CD14-positive monocyte (primary cell): ENCODE data around the gene CDCA8. TPM values are rescaled to one million over a fixed set of nuclear protein-coding genes. Genes with fewer than 3 reads are reported as not detected.
"Not testable (repeated sequence)": the region's sequence is repeated elsewhere in the genome, so short reads cannot be mapped to it uniquely, and the experiment has no call there.

Experiments
- DNase-seq, 3 donors: peaks; one replicate each; pipeline ENCODE4 v3.0.0-alpha.2; 2011 to 2022
- H2AFZ ChIP-seq: 2 replicates; pipeline ENCODE4 v1.6.0; 2012; ENCODE audit warnings: mild to moderate bottlenecking, low read depth, low read length, inconsistent platforms; ENCODE audit not compliant: insufficient read depth, poor library complexity, severe bottlenecking
- H3K27ac ChIP-seq, 2 donors: 1 replicate in 1 of 2; 2 replicates in 1 of 2; pipeline ENCODE4 v1.5.1; 2012 to 2013; ENCODE audit warnings: low read length in 2 of 2, control low read depth in 1 of 2, inconsistent platforms in 1 of 2, low read depth in 1 of 2, mild to moderate bottlenecking in 1 of 2
- H3K27me3 ChIP-seq, 2 donors: one replicate each; pipeline versions ENCODE4 v1.6.0 to v1.6.1; 2011 to 2013; ENCODE audit warnings: low read length in 2 of 2; ENCODE audit not compliant: control insufficient read depth in 2 of 2, insufficient read depth in 2 of 2
- H3K36me3 ChIP-seq, 2 donors: replicated peaks in 1 of 2; 1 replicate in 1 of 2; 2 replicates in 1 of 2; pipeline versions ENCODE4 v1.5.1 to v1.6.1; 2012 to 2013; ENCODE audit warnings: low read length in 2 of 2, control low read depth in 1 of 2, inconsistent platforms in 1 of 2, mild to moderate bottlenecking in 1 of 2; ENCODE audit not compliant: insufficient read depth in 2 of 2, control insufficient read depth in 1 of 2
- H3K4me1 ChIP-seq, 2 donors: 1 replicate in 1 of 2; 2 replicates in 1 of 2; pipeline versions ENCODE4 v1.5.1 to v1.6.1; 2012 to 2013; ENCODE audit warnings: low read length in 2 of 2, control low read depth in 1 of 2, inconsistent platforms in 1 of 2, mild to moderate bottlenecking in 1 of 2, moderate library complexity in 1 of 2; ENCODE audit not compliant: insufficient read depth in 2 of 2, control insufficient read depth in 1 of 2
- H3K4me2 ChIP-seq: replicated peaks from 2 replicates; pipeline ENCODE3; 2012; ENCODE audit warnings: low read length, moderate library complexity, mild to moderate bottlenecking; ENCODE audit not compliant: poor library complexity, severe bottlenecking; ENCODE audit errors: extremely low read depth
- H3K4me3 ChIP-seq, 3 experiments: fragments of 200-600 bp in 1 of 3; sonication (generic) in 1 of 3; replicated peaks in 1 of 3; 1 replicate in 2 of 3; 2 replicates in 1 of 3; pipeline ENCODE4 v1.5.1; 2011 to 2013; ENCODE audit warnings: low read length in 3 of 3, mild to moderate bottlenecking in 3 of 3, control low read depth in 2 of 3, low read depth in 2 of 3, inconsistent platforms in 1 of 3, moderate library complexity in 1 of 3
- H3K79me2 ChIP-seq: 2 replicates; pipeline ENCODE4 v1.6.0; 2012; ENCODE audit warnings: mild to moderate bottlenecking, control low read depth, inconsistent platforms, low read length, moderate library complexity; ENCODE audit not compliant: insufficient read depth
- H3K9ac ChIP-seq: 2 replicates; pipeline ENCODE4 v1.6.0; 2017; ENCODE audit warnings: low read length, mild to moderate bottlenecking; ENCODE audit not compliant: insufficient read depth, poor library complexity, severe bottlenecking
- H3K9me3 ChIP-seq, 2 donors: replicated peaks in 1 of 2; 1 replicate in 1 of 2; 2 replicates in 1 of 2; pipeline versions ENCODE4 v1.5.1 to v1.6.1; 2012 to 2013; ENCODE audit warnings: low read length in 2 of 2, control low read depth in 1 of 2; ENCODE audit not compliant: control insufficient read depth in 1 of 2, insufficient read depth in 1 of 2
- H4K20me1 ChIP-seq: 2 replicates; pipeline ENCODE4 v1.6.0; 2012; ENCODE audit warnings: mild to moderate bottlenecking, low read length, control low read depth, moderate library complexity; ENCODE audit not compliant: insufficient read depth
- H3K27ac Mint-ChIP-seq, 7 donors: one replicate each; pipeline ENCODE4 v1.8.0; 2020; ENCODE audit warnings: mild to moderate bottlenecking in 7 of 7, mixed read lengths in 7 of 7, moderate library complexity in 6 of 7, inconsistent platforms in 2 of 7
- H3K27me3 Mint-ChIP-seq, 3 donors: one replicate each; pipeline ENCODE4 v1.8.0; 2021 to 2022; ENCODE audit warnings: low read depth in 3 of 3, mild to moderate bottlenecking in 3 of 3, mixed read lengths in 3 of 3, moderate library complexity in 3 of 3, inconsistent platforms in 1 of 3
- H3K36me3 Mint-ChIP-seq, 2 donors: one replicate each; pipeline ENCODE4 v1.8.0; 2020; ENCODE audit warnings: mixed read lengths in 2 of 2, inconsistent platforms in 1 of 2, mild to moderate bottlenecking in 1 of 2
- H3K4me1 Mint-ChIP-seq: one replicate; pipeline ENCODE4 v1.8.0; 2020; ENCODE audit warnings: mild to moderate bottlenecking, mixed read lengths
- H3K4me3 Mint-ChIP-seq, 2 donors: one replicate each; pipeline ENCODE4 v1.8.0; 2020; ENCODE audit warnings: mild to moderate bottlenecking in 2 of 2, mixed read lengths in 2 of 2, moderate library complexity in 1 of 2
- H3K9me3 Mint-ChIP-seq, 7 donors: one replicate each; pipeline ENCODE4 v1.8.0; 2020 to 2022; ENCODE audit warnings: mixed read lengths in 7 of 7, mild to moderate bottlenecking in 6 of 7, moderate library complexity in 6 of 7, inconsistent platforms in 2 of 7
- CTCF ChIP-seq: fragments of 200-600 bp; IDR thresholded peaks from one replicate; pipeline ENCODE4 v1.8.0; 2022; ENCODE audit warnings: antibody characterized with exemption, mild to moderate bottlenecking
- WGBS: methylation state at CpG from one replicate; pipeline ENCODE4 v1.1.5; 2013; ENCODE audit warnings: missing lambda C conversion rate; ENCODE audit not compliant: insufficient coverage; 5-methylcytosine and 5-hydroxymethylcytosine counted together
- intact Hi-C, 2 donors: fragments of 100-400 bp; cut with micrococcal nuclease; formaldehyde crosslinking; loops; one replicate each; pipeline versions ENCODE4 v1.15.0 to v1.15.1; 2023
- polyA plus RNA-seq, 3 donors: library from polyadenylated mRNA; depleted of rRNA in 1 of 3; unstranded in 2 of 3; stranded (reverse) in 1 of 3; fragments of 300-500 nt in 2 of 3; fragments of >200 nt in 1 of 3; fragmentation: Illumina TruSeq in 2 of 3; gene quantifications; 1 replicate in 2 of 3; 2 replicates in 1 of 3; pipeline ENCODE4 v1.2.3, GENCODE V29; 2012 to 2021

Gene CDCA8
- polyA plus RNA-seq, 3 donors, result 0.09 to 0.67 (median 0.60) TPM

- H2AFZ ChIP-seq, result no peak overlapping the region
- no peak overlapping the region for H3K4me2 ChIP-seq
- peaks cover under 1% of the 10 kb centered on the region for H4K20me1 ChIP-seq
- H3K4me3 Mint-ChIP-seq, result no peak overlapping the region
- H3K27me3 Mint-ChIP-seq, result peaks cover 0 to 1% (median 0%) of the 10 kb centered on the region in 3 donors
- peaks cover 17% of the 10 kb centered on the region for H3K4me1 Mint-ChIP-seq
- peaks cover 51 to 55% of the 10 kb centered on the region in 2 donors for H3K36me3 Mint-ChIP-seq
- no peak overlapping the region for H3K4me3 ChIP-seq
- H3K9ac ChIP-seq, result no peak overlapping the region
- no peak for TF ChIP-seq CTCF
- no peak for DNase-seq
- peaks cover 16 to 17% of the 10 kb centered on the region in 2 donors for H3K4me1 ChIP-seq
- no peaks in the 10 kb centered on the region for H3K9me3 ChIP-seq
- intact Hi-C loops, result loop anchor here in 1 of 2 donors (5.0 to 10.0 kb wide), 2 partner anchors 128 to 231 kb away; partner anchors contain the start of gene DNALI1
- H3K27me3 ChIP-seq, result no peaks in the 10 kb centered on the region
- no peak overlapping the region for H3K27ac Mint-ChIP-seq
- no peaks in the 10 kb centered on the region for H3K9me3 Mint-ChIP-seq
- peaks cover 21% of the 10 kb centered on the region for H3K79me2 ChIP-seq
- 92% methylated on average over 2 of the region's 3 CpGs for WGBS
- no peak overlapping the region for H3K27ac ChIP-seq
- peaks cover 30 to 49% of the 10 kb centered on the region in 2 donors for H3K36me3 ChIP-seq
Measured at GRCh38 chr1:37685722-37686121, 6.6 kb upstream of the CDCA8 start.

- DNase-seq, H2AFZ ChIP-seq, H3K9ac ChIP-seq, H3K27ac ChIP-seq, H3K4me2 ChIP-seq, H3K27me3 Mint-ChIP-seq, H3K4me3 ChIP-seq, H3K9me3 Mint-ChIP-seq, H3K4me3 Mint-ChIP-seq, H3K27me3 ChIP-seq, H4K20me1 ChIP-seq, H3K9me3 ChIP-seq: not testable (repeated sequence)
- Histone ChIP-seq H3K36me3 (peaks cover 29 to 39% of the 10 kb centered on the region in 2 donors), H3K4me1 (peaks cover 26 to 27% of the 10 kb centered on the region in 2 donors), H3K79me2 (peaks cover 39% of the 10 kb centered on the region)
- WGBS, result 100% methylated on average over 2 of the region's 2 CpGs
- peaks cover 23% of the 10 kb centered on the region for H3K4me1 Mint-ChIP-seq
- intact Hi-C loops, result loop anchor here in 1 of 2 donors (5.0 to 10.0 kb wide), 2 partner anchors 130 to 233 kb away; partner anchors contain the start of gene DNALI1
- H3K27ac Mint-ChIP-seq, result peak overlapping the region in 2 of 7 donors; percentile 46 to 70
- H3K36me3 Mint-ChIP-seq, result peaks cover 42 to 50% of the 10 kb centered on the region in 2 donors
Measured at GRCh38 chr1:37687764-37688163, 4.6 kb upstream of the CDCA8 start.
